Measurements from ENCODE around the gene FERMT1. TPM values are rescaled to one million over a fixed set of nuclear protein-coding genes. Genes with fewer than 3 reads are reported as not detected.
A peak's percentile ranks its signal among the peaks of the same experiment; 100 is the strongest.
"Not testable (repeated sequence)": the region's sequence is repeated elsewhere in the genome, so short reads cannot be mapped to it uniquely, and the experiment has no call there.

The FERMT1 gene
- total RNA-seq, 2 donors from 2014 or later: 0.23 TPM; not detected in 1

GRCh38 chr20:6122111-6122872 is 538 bp downstream of the FERMT1 start:
- Mint-ChIP-seq H3K36me3 (no peaks in the 10 kb centered on the region), H3K9me3 (no peaks in the 10 kb centered on the region), H3K27ac (no peak overlapping the region)
- DNase-seq (ENCODE audit: low spot score in 2 of 2): no peak
- ATAC-seq: peak in 1 of 2 donors; percentile 9

GRCh38 chr20:6121504-6121903 is 1.3 kb downstream of the FERMT1 start:
- DNase-seq (ENCODE audit: low spot score in 2 of 2) (no peak), ATAC-seq (no peak)
- H3K27ac Mint-ChIP-seq: no peak overlapping the region

GRCh38 chr20:6120491-6120988 is 2.3 kb downstream of the FERMT1 start:
- H3K36me3 Mint-ChIP-seq: no peaks in the 10 kb centered on the region
- DNase-seq (ENCODE audit: low spot score in 2 of 2) (no peak), ATAC-seq (no peak)
- no peak overlapping the region for H3K27ac Mint-ChIP-seq
- H3K9me3 Mint-ChIP-seq: no peaks in the 10 kb centered on the region

More at GRCh38 chr20:6121504-6121903, 1.3 kb downstream of the FERMT1 start:
- H3K36me3 Mint-ChIP-seq: no peaks in the 10 kb centered on the region
- no peaks in the 10 kb centered on the region for H3K9me3 Mint-ChIP-seq

- Mint-ChIP-seq H3K9me3 (peaks cover 12 to 20% of the 10 kb centered on the region in 2 donors), H3K27ac (no peak overlapping the region), H3K36me3 (peaks cover 12 to 14% of the 10 kb centered on the region in 2 donors)
- ATAC-seq (no peak), DNase-seq (ENCODE audit: low spot score in 2 of 2) (no peak)
Measured at GRCh38 chr20:6116758-6117157, 6.1 kb downstream of the FERMT1 start.

GRCh38 chr20:6115221-6115895 is 7.5 kb downstream of the FERMT1 start:
- Mint-ChIP-seq H3K36me3 (peaks cover 12 to 14% of the 10 kb centered on the region in 2 donors), H3K27ac (no peak overlapping the region), H3K9me3 (peaks cover 12 to 20% of the 10 kb centered on the region in 2 donors)
- DNase-seq (ENCODE audit: low spot score in 2 of 2): no peak
- no peak for ATAC-seq

- DNase-seq (ENCODE audit: low spot score in 2 of 2) (no peak), ATAC-seq (no peak)
- Mint-ChIP-seq H3K27ac (no peak overlapping the region), H3K9me3 (peaks cover 12 to 20% of the 10 kb centered on the region in 2 donors), H3K36me3 (peaks cover 12 to 14% of the 10 kb centered on the region in 2 donors)
Measured at GRCh38 chr20:6114696-6115095, 8.1 kb downstream of the FERMT1 start.

- peaks cover 12 to 14% of the 10 kb centered on the region in 2 donors for H3K36me3 Mint-ChIP-seq
- peaks cover 12 to 20% of the 10 kb centered on the region in 2 donors for H3K9me3 Mint-ChIP-seq
- ATAC-seq: no peak
- no peak for DNase-seq (ENCODE audit: low spot score in 2 of 2)
- H3K27ac Mint-ChIP-seq: no peak overlapping the region
Measured at GRCh38 chr20:6113951-6114350, 8.9 kb downstream of the FERMT1 start.

GRCh38 chr20:6112965-6113364 is 9.9 kb downstream of the FERMT1 start:
- not testable (repeated sequence) for DNase-seq (ENCODE audit: low spot score in 2 of 2); ATAC-seq; H3K27ac Mint-ChIP-seq
- peaks cover 12 to 14% of the 10 kb centered on the region in 2 donors for H3K36me3 Mint-ChIP-seq
- H3K9me3 Mint-ChIP-seq: peaks cover 12 to 20% of the 10 kb centered on the region in 2 donors

GRCh38 chr20:6108330-6108729 is 14.5 kb downstream of the FERMT1 start:
- peaks cover 4 to 5% of the 10 kb centered on the region in 2 donors for H3K9me3 Mint-ChIP-seq
- no peak overlapping the region for H3K27ac Mint-ChIP-seq
- no peak for ATAC-seq
- DNase-seq (ENCODE audit: low spot score in 2 of 2): no peak
- peaks cover 5% of the 10 kb centered on the region in 2 donors for H3K36me3 Mint-ChIP-seq

- Mint-ChIP-seq H3K27ac (no peak overlapping the region), H3K36me3 (no peaks in the 10 kb centered on the region), H3K9me3 (no peaks in the 10 kb centered on the region)
- no peak for DNase-seq (ENCODE audit: low spot score in 2 of 2)
- ATAC-seq: no peak
Measured at GRCh38 chr20:6104493-6105188, 18.2 kb downstream of the FERMT1 start.

GRCh38 chr20:6103301-6103700 is 19.5 kb downstream of the FERMT1 start:
- no peak for DNase-seq (ENCODE audit: low spot score in 2 of 2)
- no peaks in the 10 kb centered on the region for H3K36me3 Mint-ChIP-seq
- H3K9me3 Mint-ChIP-seq: no peaks in the 10 kb centered on the region
- H3K27ac Mint-ChIP-seq: no peak overlapping the region
- ATAC-seq: no peak

- ATAC-seq: no peak
- H3K27ac Mint-ChIP-seq: no peak overlapping the region
- H3K36me3 Mint-ChIP-seq: no peaks in the 10 kb centered on the region
- no peak for DNase-seq (ENCODE audit: low spot score in 2 of 2)
- H3K9me3 Mint-ChIP-seq: no peaks in the 10 kb centered on the region
Measured at GRCh38 chr20:6101346-6101745, 21.5 kb downstream of the FERMT1 start.

- ATAC-seq (no peak), DNase-seq (ENCODE audit: low spot score in 2 of 2) (no peak)
- H3K27ac Mint-ChIP-seq: peak overlapping the region in 1 of 2 donors; percentile 57
- no peaks in the 10 kb centered on the region for H3K36me3 Mint-ChIP-seq
- no peaks in the 10 kb centered on the region for H3K9me3 Mint-ChIP-seq
Measured at GRCh38 chr20:6100246-6100645, 22.6 kb downstream of the FERMT1 start.

GRCh38 chr20:6099819-6100218 is 23.0 kb downstream of the FERMT1 start:
- Mint-ChIP-seq H3K27ac (peak overlapping the region in 1 of 2 donors; percentile 57), H3K36me3 (no peaks in the 10 kb centered on the region), H3K9me3 (no peaks in the 10 kb centered on the region)
- DNase-seq (ENCODE audit: low spot score in 2 of 2) (no peak), ATAC-seq (no peak)

- H3K9me3 Mint-ChIP-seq: no peaks in the 10 kb centered on the region
- no peak for ATAC-seq
Measured at GRCh38 chr20:6095409-6095808, 27.4 kb downstream of the FERMT1 start.

GRCh38 chr20:6094565-6094964 is 28.3 kb downstream of the FERMT1 start:
- no peak for ATAC-seq
- no peaks in the 10 kb centered on the region for H3K36me3 Mint-ChIP-seq
- H3K9me3 Mint-ChIP-seq: no peaks in the 10 kb centered on the region
- H3K27ac Mint-ChIP-seq: no peak overlapping the region
- no peak for DNase-seq (ENCODE audit: low spot score in 2 of 2)

More at GRCh38 chr20:6095409-6095808, 27.4 kb downstream of the FERMT1 start:
- Mint-ChIP-seq H3K27ac (no peak overlapping the region), H3K36me3 (no peaks in the 10 kb centered on the region)
- DNase-seq (ENCODE audit: low spot score in 2 of 2): no peak

- DNase-seq (ENCODE audit: low spot score in 2 of 2) (no peak), ATAC-seq (no peak)
- Mint-ChIP-seq H3K27ac (no peak overlapping the region), H3K9me3 (no peaks in the 10 kb centered on the region), H3K36me3 (no peaks in the 10 kb centered on the region)
Measured at GRCh38 chr20:6094063-6094462, 28.8 kb downstream of the FERMT1 start.
